K562 (cell line): ENCODE results near the gene IARS2. TPM values are rescaled to one million over a fixed set of nuclear protein-coding genes. Genes with fewer than 3 reads are reported as not detected.

Experiments used
- CREBBP ChIP-seq: IDR thresholded peaks from one replicate; pipeline ENCODE4 v1.6.1; 2012; ENCODE audit warnings: low read depth, mild to moderate bottlenecking, control low read depth, inconsistent platforms, low read length
- CREM ChIP-seq: IDR thresholded peaks from 2 replicates; pipeline ENCODE4 v1.6.1; 2014; ENCODE audit warnings: antibody characterized with exemption, low read depth
- ELF1 ChIP-seq: fragments of 200-800 bp; sonication (Bioruptor generic); IDR thresholded peaks from 2 replicates; pipeline ENCODE4 v1.6.1; 2016; ENCODE audit warnings: missing genetic modification characterization, missing compliant biosample characterization
- GABPB1 ChIP-seq: sonication (generic); formaldehyde crosslinking; IDR thresholded peaks from 2 replicates; pipeline ENCODE4 v1.8.0; 2022; ENCODE audit warnings: mild to moderate bottlenecking, missing genetic modification reagents
- ID3 ChIP-seq, 2 experiments: fragments of 250-450 bp in 1 of 2; fragments of 450-650 bp in 1 of 2; sonication (Bioruptor Pico) in 1 of 2; IDR thresholded peaks; 2 replicates each; pipeline versions ENCODE4 v1.6.1 to v1.8.0; 2016 to 2021; ENCODE audit warnings: mild to moderate bottlenecking in 2 of 2, moderate library complexity in 2 of 2, missing compliant biosample characterization in 1 of 2, missing genetic modification characterization in 1 of 2
- LCOR ChIP-seq: sonication (generic); formaldehyde crosslinking; IDR thresholded peaks from 2 replicates; pipeline ENCODE4 v1.8.0; 2022; ENCODE audit warnings: mild to moderate bottlenecking, missing genetic modification reagents
- MNT ChIP-seq, 2 experiments: fragments of 450-650 bp; conservative IDR thresholded peaks; 2 replicates each; pipeline ENCODE4 v1.6.1; 2017; ENCODE audit warnings: mild to moderate bottlenecking in 2 of 2, moderate library complexity in 2 of 2
- NBN ChIP-seq: fragments of 450-650 bp; IDR thresholded peaks from 2 replicates; pipeline ENCODE4 v1.6.1; 2016; ENCODE audit warnings: low read depth, mild to moderate bottlenecking
- NCOA1 ChIP-seq: fragments of 450-650 bp; IDR thresholded peaks from 2 replicates; pipeline ENCODE4 v1.6.1; 2016; ENCODE audit warnings: low read depth
- RBM22 ChIP-seq: fragments of 200-400 bp; formaldehyde crosslinking; IDR thresholded peaks from 2 replicates; pipeline ENCODE4 v1.6.1; 2018; ENCODE audit warnings: low read length, low read depth; ENCODE audit not compliant: poor library complexity, severe bottlenecking
- RCOR1 ChIP-seq, 2 experiments: IDR thresholded peaks; 2 replicates each; pipeline ENCODE4 v1.6.1; 2012; ENCODE audit warnings: low read depth in 2 of 2, low read length in 2 of 2, borderline replicate concordance in 1 of 2, improper control_type of control experiment in 1 of 2
- ZNF778 ChIP-seq: fragments of 450-650 bp; formaldehyde crosslinking; IDR thresholded peaks from 2 replicates; pipeline ENCODE4 v1.4.0; 2020; ENCODE audit warnings: mild to moderate bottlenecking, moderate library complexity
- polyA plus RNA-seq, 8 experiments: library from polyadenylated mRNA; depleted of rRNA in 4 of 8; stranded (reverse) in 5 of 8; unstranded in 3 of 8; fragments of >200 nt; fragmentation: Nextera tagmentation in 2 of 8; fragmentation: Illumina TruSeq in 1 of 8; extraction: Ambion mirVana in 2 of 8; extraction: Trizol in 1 of 8; gene quantifications; 2 replicates each; pipeline versions ENCODE4 v1.2.1 to v1.2.3, GENCODE V29; 2011 to 2014; ENCODE audit warnings: inconsistent platforms in 1 of 8, missing spikeins in 1 of 8
- total RNA-seq, 7 experiments: library from RNA; depleted of rRNA in 6 of 7; stranded (reverse); fragments of >200 nt in 6 of 7; fragmentation: Illumina TruSeq in 2 of 7; extraction: Trizol in 2 of 7; gene quantifications; 2 replicates each; pipeline versions ENCODE4 v1.2.1 to v1.2.3, GENCODE V29; 2011 to 2021; ENCODE audit warnings: low replicate concordance in 1 of 7
- TF ChIP-seq, protein P1 (sequence below), 2 experiments: fragments of 450-650 bp in 1 of 2; sonication (generic) in 1 of 2; formaldehyde crosslinking in 1 of 2; IDR thresholded peaks; 2 replicates each; pipeline versions ENCODE4 v1.7.1 to v1.9.0; 2016 to 2022; ENCODE audit warnings: inconsistent platforms in 1 of 2, mild to moderate bottlenecking in 1 of 2, missing genetic modification reagents in 1 of 2

IARS2 gene
- total and polyA plus RNA-seq, 9 of the 15 experiments (the other 6 are each of a cell fraction or from before 2014, with no cell fraction given): 39.6 to 127 (median 93.8) TPM

GRCh38 chr1:220094016-220094911 is at the start of gene IARS2 (continued):
- peak; percentile 12; the same call in 1 of the 2 replicates for TF ChIP-seq NBN
- TF ChIP-seq ELF1: peak; percentile 63
- TF ChIP-seq NCOA1: peak; percentile 66; the same call in 1 of the 2 replicates
- TF ChIP-seq ID3 (CRISPR knock-in tag; IDR thresholded peaks at IDR 0.05): no peak
- TF ChIP-seq ID3 (tag; IDR thresholded peaks at IDR 0.05): no peak
- TF ChIP-seq CREBBP: no peak
- TF ChIP-seq LCOR (CRISPR knock-in tag): peak; percentile 68
- peak; percentile 72 to 90 for TF ChIP-seq MNT (conservative IDR thresholded peaks at IDR 0.05)
- TF ChIP-seq ZNF778 (CRISPR knock-in tag): no peak
- TF ChIP-seq CREM: peak; percentile 37; the same call in 1 of the 2 replicates
- TF ChIP-seq GABPB1 (CRISPR knock-in tag): peak; percentile 82
- TF ChIP-seq, protein P1, sequence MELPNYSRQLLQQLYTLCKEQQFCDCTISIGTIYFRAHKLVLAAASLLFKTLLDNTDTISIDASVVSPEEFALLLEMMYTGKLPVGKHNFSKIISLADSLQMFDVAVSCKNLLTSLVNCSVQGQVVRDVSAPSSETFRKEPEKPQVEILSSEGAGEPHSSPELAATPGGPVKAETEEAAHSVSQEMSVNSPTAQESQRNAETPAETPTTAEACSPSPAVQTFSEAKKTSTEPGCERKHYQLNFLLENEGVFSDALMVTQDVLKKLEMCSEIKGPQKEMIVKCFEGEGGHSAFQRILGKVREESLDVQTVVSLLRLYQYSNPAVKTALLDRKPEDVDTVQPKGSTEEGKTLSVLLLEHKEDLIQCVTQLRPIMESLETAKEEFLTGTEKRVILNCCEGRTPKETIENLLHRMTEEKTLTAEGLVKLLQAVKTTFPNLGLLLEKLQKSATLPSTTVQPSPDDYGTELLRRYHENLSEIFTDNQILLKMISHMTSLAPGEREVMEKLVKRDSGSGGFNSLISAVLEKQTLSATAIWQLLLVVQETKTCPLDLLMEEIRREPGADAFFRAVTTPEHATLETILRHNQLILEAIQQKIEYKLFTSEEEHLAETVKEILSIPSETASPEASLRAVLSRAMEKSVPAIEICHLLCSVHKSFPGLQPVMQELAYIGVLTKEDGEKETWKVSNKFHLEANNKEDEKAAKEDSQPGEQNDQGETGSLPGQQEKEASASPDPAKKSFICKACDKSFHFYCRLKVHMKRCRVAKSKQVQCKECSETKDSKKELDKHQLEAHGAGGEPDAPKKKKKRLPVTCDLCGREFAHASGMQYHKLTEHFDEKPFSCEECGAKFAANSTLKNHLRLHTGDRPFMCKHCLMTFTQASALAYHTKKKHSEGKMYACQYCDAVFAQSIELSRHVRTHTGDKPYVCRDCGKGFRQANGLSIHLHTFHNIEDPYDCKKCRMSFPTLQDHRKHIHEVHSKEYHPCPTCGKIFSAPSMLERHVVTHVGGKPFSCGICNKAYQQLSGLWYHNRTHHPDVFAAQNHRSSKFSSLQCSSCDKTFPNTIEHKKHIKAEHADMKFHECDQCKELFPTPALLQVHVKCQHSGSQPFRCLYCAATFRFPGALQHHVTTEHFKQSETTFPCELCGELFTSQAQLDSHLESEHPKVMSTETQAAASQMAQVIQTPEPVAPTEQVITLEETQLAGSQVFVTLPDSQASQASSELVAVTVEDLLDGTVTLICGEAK (IDR thresholded peaks at IDR 0.05): peak; percentile 79
- TF ChIP-seq, protein P1 (CRISPR knock-in tag; IDR thresholded peaks at IDR 0.05): no peak
- peak; percentile 23 for TF ChIP-seq RBM22
- TF ChIP-seq RCOR1 (IDR thresholded peaks at IDR 0.05; ENCODE audit: borderline replicate concordance in 1 of 2, low read depth in 2 of 2, low read length in 2 of 2): peak in 1 of 2 experiments; percentile 61; a peak in 1 of 4 replicates
